ENCODE data around the gene CPPED1. TPM values are rescaled to one million over a fixed set of nuclear protein-coding genes. Genes with fewer than 3 reads are reported as not detected.
"Not testable (repeated sequence)": the region's sequence is repeated elsewhere in the genome, so short reads cannot be mapped to it uniquely, and the experiment has no call there.

CPPED1 gene
- total and polyA plus RNA-seq, 10 donors, result 10.0 to 66.3 (median 45.4) TPM

- 69 to 80% (median 79%) methylated on average over 3 of the region's 3 CpGs for WGBS, 5 donors
- no peak for DNase-seq
- intact Hi-C loops (cut with DNase I; ENCODE audit: low total_unique reads), result no loop called here
- TF ChIP-seq POLR2A (IDR thresholded peaks at IDR 0.05) (no peak), CTCF (IDR thresholded peaks at IDR 0.05 in 8 of 11, conservative IDR thresholded peaks at IDR 0.05 in 3 of 11) (no peak), POLR2AphosphoS5 (IDR thresholded peaks at IDR 0.05) (no peak)
- Histone ChIP-seq H3K4me3 (no peak overlapping the region), H3K9me3 (peaks cover 0 to 5% (median 0%) of the 10 kb centered on the region in 8 donors), H3K27me3 (replicated peaks in 1 of 7) (no peaks in the 10 kb centered on the region), H3K27ac (no peak overlapping the region), H3K4me1 (peaks cover 0 to 13% (median 0%) of the 10 kb centered on the region in 6 donors), H3K36me3 (peaks cover 0 to 45% (median 0%) of the 10 kb centered on the region in 6 donors)
Observed at GRCh38 chr16:12793865-12794240, 9.8 kb downstream of the CPPED1 start.

- 85 to 96% (median 93%) methylated on average over 9 of the region's 9 CpGs for WGBS, 5 donors
- DNase-seq, result no peak
- intact Hi-C loops (cut with DNase I; ENCODE audit: low total_unique reads), result no loop called here
- Histone ChIP-seq H3K4me3 (no peak overlapping the region), H3K27me3 (replicated peaks in 1 of 7) (no peaks in the 10 kb centered on the region), H3K4me1 (peaks cover 0 to 8% (median 0%) of the 10 kb centered on the region in 6 donors), H3K27ac (no peak overlapping the region), H3K9me3 (peaks cover 0 to 5% (median under 1%) of the 10 kb centered on the region in 8 donors), H3K36me3 (peaks cover 0 to 51% (median 0%) of the 10 kb centered on the region in 6 donors)
- TF ChIP-seq POLR2AphosphoS5 (IDR thresholded peaks at IDR 0.05), result no peak
- TF ChIP-seq POLR2A (IDR thresholded peaks at IDR 0.05), result no peak
- TF ChIP-seq CTCF (IDR thresholded peaks at IDR 0.05 in 8 of 11, conservative IDR thresholded peaks at IDR 0.05 in 3 of 11), result no peak
Observed at GRCh38 chr16:12793120-12793864, 10.4 kb downstream of the CPPED1 start.

- H3K27ac ChIP-seq; H3K9me3 ChIP-seq; H3K4me1 ChIP-seq; H3K27me3 ChIP-seq (replicated peaks in 1 of 7); DNase-seq; intact Hi-C loops (cut with DNase I; ENCODE audit: low total_unique reads); H3K4me3 ChIP-seq: not testable (repeated sequence)
- WGBS, 5 donors, result 92 to 97% (median 94%) methylated on average over 5 of the region's 5 CpGs
- peaks cover 0 to 58% (median 0%) of the 10 kb centered on the region in 6 donors for H3K36me3 ChIP-seq
Observed at GRCh38 chr16:12792528-12792927, 11.2 kb downstream of the CPPED1 start.

- Histone ChIP-seq H3K36me3 (peaks cover 0 to 66% (median 0%) of the 10 kb centered on the region in 6 donors), H3K4me1 (peaks cover 0 to 8% (median 0%) of the 10 kb centered on the region in 6 donors), H3K4me3 (no peak overlapping the region), H3K27ac (no peak overlapping the region), H3K9me3 (peaks cover 0 to 12% (median 8%) of the 10 kb centered on the region in 8 donors), H3K27me3 (replicated peaks in 1 of 7) (no peaks in the 10 kb centered on the region)
- DNase-seq, result peak; percentile 6
- intact Hi-C loops (cut with DNase I; ENCODE audit: low total_unique reads), result no loop called here
- TF ChIP-seq POLR2A (IDR thresholded peaks at IDR 0.05) (no peak), POLR2AphosphoS5 (IDR thresholded peaks at IDR 0.05) (no peak), CTCF (IDR thresholded peaks at IDR 0.05 in 8 of 11, conservative IDR thresholded peaks at IDR 0.05 in 3 of 11) (no peak)
- 60 to 90% (median 88%) methylated on average over 2 of the region's 2 CpGs for WGBS, 5 donors
Observed at GRCh38 chr16:12791340-12791739, 12.3 kb downstream of the CPPED1 start.

Measured in spleen (tissue), 11 donors.